Hematopoietic multipotent progenitor cell treated with erythropoietin and hydrocortisone succinate and interleukin-3 and kit ligand, for 17 days (in vitro differentiated cells): ENCODE data around the gene SLC9A3.
"Not testable (repeated sequence)": the region's sequence is repeated elsewhere in the genome, so short reads cannot be mapped to it uniquely, and the experiment has no call there.

Experiments
- DNase-seq: peaks from one replicate; pipeline ENCODE4 v3.0.0-alpha.2; 2015; ENCODE audit warnings: low spot score

The SLC9A3 gene

GRCh38 chr5:474840-475661, 49.2 kb downstream of the SLC9A3 start:
- DNase-seq = no peak

- DNase-seq = not testable (repeated sequence)
These were observed 49.9 kb downstream of the SLC9A3 start for GRCh38 chr5:474232-474839.

GRCh38 chr5:473551-474192, 50.6 kb downstream of the SLC9A3 start:
- DNase-seq = no peak

- DNase-seq = peak; percentile 90
These were observed 51.3 kb downstream of the SLC9A3 start for GRCh38 chr5:472656-473550.

GRCh38 chr5:472076-472655, 52.1 kb downstream of the SLC9A3 start:
- no peak for DNase-seq

GRCh38 chr5:471750-472058, 52.5 kb downstream of the SLC9A3 start:
- DNase-seq = no peak

GRCh38 chr5:470961-471749, 53.1 kb downstream of the SLC9A3 start:
- no peak for DNase-seq

GRCh38 chr5:469752-470483, 54.3 kb downstream of the SLC9A3 start:
- DNase-seq = no peak

GRCh38 chr5:468401-468800, 55.8 kb downstream of the SLC9A3 start:
- no peak for DNase-seq

- no peak for DNase-seq
These were observed 57.5 kb downstream of the SLC9A3 start for GRCh38 chr5:466661-467310.

GRCh38 chr5:465591-466403, 58.5 kb downstream of the SLC9A3 start:
- DNase-seq = no peak

GRCh38 chr5:464843-465590, 59.2 kb downstream of the SLC9A3 start:
- no peak for DNase-seq

- DNase-seq = no peak
These were observed 59.8 kb downstream of the SLC9A3 start for GRCh38 chr5:464446-464842.

GRCh38 chr5:463952-464351, 60.3 kb downstream of the SLC9A3 start:
- DNase-seq = no peak

GRCh38 chr5:463301-463700, 60.9 kb downstream of the SLC9A3 start:
- no peak for DNase-seq

GRCh38 chr5:462051-462481, 62.2 kb downstream of the SLC9A3 start:
- DNase-seq = no peak

- no peak for DNase-seq
These were observed 64.0 kb downstream of the SLC9A3 start for GRCh38 chr5:460273-460625.

- DNase-seq = no peak
These were observed 64.5 kb downstream of the SLC9A3 start for GRCh38 chr5:459562-460272.
